ENCODE results near the gene SLC33A1. TPM values are rescaled to one million over a fixed set of nuclear protein-coding genes. Genes with fewer than 3 reads are reported as not detected.

The SLC33A1 gene
- total RNA-seq: 10 to 100 TPM; 26.8 to 29.6 TPM

GRCh38 chr3:155854141-155854940, at the start of gene SLC33A1:
TSS of gene SLC33A1 (minus strand) at chr3:155854427. CDS start at chr3:155853997, 430 bp downstream.

GRCh38 chr3:155870133-155870944, 16.1 kb upstream of the SLC33A1 start, which contains the start of gene GMPS:
TSS of gene GMPS (plus strand) at chr3:155870650. CDS start at chr3:155870871, 221 bp downstream.

GRCh38 chr3:155805802-155806618, 48.2 kb downstream of the SLC33A1 start, which contains the start of gene C3orf33:
TSS of gene C3orf33 (minus strand) at chr3:155806278. CDS start at chr3:155806252, 26 bp downstream.

Other genes starting within 250 kb of the SLC33A1 start
- under 1 TPM; 0.14 to 0.15 TPM for gene PLCH1, start 109.4 kb downstream of the SLC33A1 start, total RNA-seq
- gene C3orf33, start 48.1 kb downstream of the SLC33A1 start, total RNA-seq: 1 to 10 TPM in 1 of 2 experiments, under 1 TPM in 1; 0.66 to 1.5 TPM
- gene GMPS, start 16.2 kb upstream of the SLC33A1 start, total RNA-seq: 10 to 100 TPM; 86.2 to 92.3 TPM

Measured in activated naive CD4-positive, alpha-beta T cell treated with anti-CD3 and anti-CD28 coated beads, Interleukin-2, amount 10 ng/mL, durations not matched to agents 5 hours and 36 hours (primary cell).